NOMO-1 (cell line): ENCODE measurements around the gene RALGPS1.
A peak's percentile ranks its signal among the peaks of the same experiment; 100 is the strongest.

Experiments used
- DNase-seq, 2 experiments: peaks; one replicate each; lab custom pipeline; 2025; ENCODE audit not compliant: unreplicated experiment in 2 of 2; lab: John Stamatoyannopoulos, UW

RALGPS1 gene

GRCh38 chr9:127018935-127019334, 104.4 kb downstream of the RALGPS1 start:
- DNase-seq: no peak

GRCh38 chr9:127020036-127020801, 105.6 kb downstream of the RALGPS1 start:
- DNase-seq: no peak

- DNase-seq: no peak
Measured at GRCh38 chr9:127020802-127021078, 106.2 kb downstream of the RALGPS1 start.

GRCh38 chr9:127021664-127022363, 107.2 kb downstream of the RALGPS1 start:
- DNase-seq: no peak

GRCh38 chr9:127022913-127023660, 108.5 kb downstream of the RALGPS1 start:
- no peak for DNase-seq

GRCh38 chr9:127025042-127025441, 110.5 kb downstream of the RALGPS1 start:
- no peak for DNase-seq

- no peak for DNase-seq
Measured at GRCh38 chr9:127027694-127028093, 113.1 kb downstream of the RALGPS1 start.

- DNase-seq: no peak
Measured at GRCh38 chr9:127029548-127029947, 115.0 kb downstream of the RALGPS1 start.

- no peak for DNase-seq
Measured at GRCh38 chr9:127030814-127031740, 116.5 kb downstream of the RALGPS1 start.

- no peak for DNase-seq
Measured at GRCh38 chr9:127032256-127032655, 117.7 kb downstream of the RALGPS1 start.

GRCh38 chr9:127033061-127033460, 118.5 kb downstream of the RALGPS1 start:
- no peak for DNase-seq

GRCh38 chr9:127033789-127034188, 119.2 kb downstream of the RALGPS1 start:
- DNase-seq: no peak

- no peak for DNase-seq
Measured at GRCh38 chr9:127034691-127035090, 120.1 kb downstream of the RALGPS1 start.

- DNase-seq: no peak
Measured at GRCh38 chr9:127035423-127035822, 120.8 kb downstream of the RALGPS1 start.

GRCh38 chr9:127035948-127036347, 121.4 kb downstream of the RALGPS1 start:
- no peak for DNase-seq

GRCh38 chr9:127036437-127036836, 121.9 kb downstream of the RALGPS1 start:
- DNase-seq: no peak

GRCh38 chr9:127038531-127038930, 123.9 kb downstream of the RALGPS1 start:
- no peak for DNase-seq

GRCh38 chr9:127039492-127039891, 124.9 kb downstream of the RALGPS1 start:
- no peak for DNase-seq

GRCh38 chr9:127045148-127045547, 130.6 kb downstream of the RALGPS1 start:
- DNase-seq: no peak

GRCh38 chr9:127047971-127048370, 133.4 kb downstream of the RALGPS1 start:
- DNase-seq: no peak

- DNase-seq: peak; percentile 67 to 91
Measured at GRCh38 chr9:127049044-127049443, 134.5 kb downstream of the RALGPS1 start.
